DMS 273 (cell line): ENCODE measurements around the gene COX6A1.

Experiments used
- DNase-seq: peaks from one replicate; lab custom pipeline; 2025; ENCODE audit not compliant: unreplicated experiment; lab: John Stamatoyannopoulos, UW

COX6A1 gene

GRCh38 chr12:120490325-120490724 lies 52.4 kb downstream of the COX6A1 start:
- DNase-seq = no peak
